Frontal cortex (tissue), 4 donors: ENCODE measurements around the gene DAO. TPM values are rescaled to one million over a fixed set of nuclear protein-coding genes. Genes with fewer than 3 reads are reported as not detected.
"Not testable (repeated sequence)": the region's sequence is repeated elsewhere in the genome, so short reads cannot be mapped to it uniquely, and the experiment has no call there.

Source experiments
- DNase-seq, 2 donors: peaks; one replicate each; pipeline ENCODE4 v3.0.0; 2012; ENCODE audit warnings: low spot score in 2 of 2
- FAIRE-seq: peaks from 2 replicates; lab custom pipeline; 2012; peaks lifted over from hg19 to GRCh38; lab: Jason Lieb, UNC
- total RNA-seq: library from RNA; depleted of rRNA; stranded (reverse); fragments of >200 nt; gene quantifications from one replicate; pipeline ENCODE4 v1.2.3, GENCODE V29; 2014
- donor health status: control.
- donor health status: control.
- donor health status: control.

The DAO gene
- total RNA-seq = not detected

DNA sequence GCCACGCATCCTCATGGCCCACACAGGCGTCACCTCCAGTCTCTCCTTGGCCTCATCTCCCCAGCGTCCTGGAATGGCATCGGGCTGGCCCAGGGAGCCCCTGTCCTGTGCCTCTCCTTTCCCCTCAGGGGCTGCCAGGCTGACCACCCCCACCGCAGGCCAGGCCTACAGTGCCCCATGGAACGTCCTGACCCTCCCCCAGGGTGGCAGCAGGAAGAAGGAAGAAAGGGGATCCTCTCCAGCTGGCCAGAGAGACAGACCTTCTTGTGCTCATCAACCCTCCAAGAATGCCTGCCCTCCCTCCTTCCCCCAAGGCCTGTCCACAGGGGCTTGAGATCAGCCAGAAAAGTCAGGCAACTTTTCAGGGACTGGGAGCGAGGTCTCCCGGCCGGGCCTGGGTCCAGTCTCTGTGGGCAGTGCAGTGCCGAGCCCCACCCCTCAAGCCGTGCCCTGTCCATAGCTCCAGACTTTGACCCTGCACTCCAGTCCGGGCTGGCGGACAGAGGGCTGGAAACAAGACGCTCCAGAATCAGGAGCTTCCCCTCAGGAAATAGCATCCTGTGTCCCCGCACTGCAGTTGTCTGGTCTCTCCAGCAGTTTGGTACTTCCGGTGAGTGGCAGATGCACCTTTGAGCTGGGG is at the start of gene DAO:
Gene DAO, plus strand, starts transcription at position 478 of the 640 bp plus-strand sequence. CDS start 4,915 bp downstream, outside the sequence.
- DNase-seq (no peak), FAIRE-seq (no peak)

DNA sequence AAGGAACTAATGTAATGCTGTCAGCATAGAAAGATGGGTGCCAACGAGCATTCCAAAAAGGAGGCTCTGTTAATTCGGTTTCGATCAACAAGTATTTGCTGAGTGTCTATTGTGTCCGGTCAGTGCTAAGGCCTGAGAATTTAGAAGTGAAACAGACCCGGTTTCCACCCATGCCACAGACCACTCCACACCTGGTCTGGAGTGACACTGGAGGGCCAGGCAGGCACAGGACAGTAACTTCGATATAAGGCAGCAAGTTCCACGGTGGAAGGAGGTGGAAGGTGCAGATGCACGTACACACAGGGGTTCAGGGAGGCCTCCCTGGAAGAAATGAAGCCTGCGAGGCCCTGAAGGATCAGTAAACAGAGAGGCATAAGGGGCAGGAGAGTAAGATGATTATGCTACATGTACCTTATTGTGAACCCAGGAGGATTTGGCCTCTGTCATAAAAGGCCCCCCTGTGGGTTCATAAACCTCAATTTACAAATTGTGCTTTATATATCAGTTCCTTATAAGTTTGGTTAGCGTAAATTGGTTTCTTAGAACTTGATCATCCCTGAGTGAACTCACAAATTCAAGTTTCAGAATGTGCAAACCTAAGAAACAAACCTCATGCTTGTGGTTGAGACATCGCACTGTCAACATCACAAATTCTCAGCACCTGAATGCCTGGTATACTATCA is 48.4 kb upstream of the DAO start:
- FAIRE-seq = no peak

DNA sequence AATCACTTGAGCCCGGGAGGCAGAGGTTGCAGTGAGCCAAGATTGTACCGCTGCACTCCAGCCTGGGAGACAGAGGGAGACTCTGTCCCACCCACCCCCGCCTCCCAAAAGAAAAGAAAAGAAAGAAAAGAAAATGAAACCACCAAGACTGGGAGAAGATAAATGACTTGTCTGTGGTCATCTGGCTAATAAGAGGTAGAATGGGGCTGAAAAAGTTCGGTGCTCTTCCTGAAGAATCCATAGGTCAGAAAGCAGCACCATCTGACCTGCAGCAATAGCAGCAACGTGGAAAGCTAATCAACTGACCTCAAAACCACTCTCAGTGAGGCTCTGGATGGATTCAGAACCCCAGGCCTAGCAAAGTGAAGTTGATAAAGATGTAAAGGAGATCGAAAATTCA is 47.7 kb upstream of the DAO start:
- DNase-seq (no peak), FAIRE-seq (no peak)

More for the DNA sequence above, 48.4 kb upstream of the DAO start:
- DNase-seq = no peak

DNA sequence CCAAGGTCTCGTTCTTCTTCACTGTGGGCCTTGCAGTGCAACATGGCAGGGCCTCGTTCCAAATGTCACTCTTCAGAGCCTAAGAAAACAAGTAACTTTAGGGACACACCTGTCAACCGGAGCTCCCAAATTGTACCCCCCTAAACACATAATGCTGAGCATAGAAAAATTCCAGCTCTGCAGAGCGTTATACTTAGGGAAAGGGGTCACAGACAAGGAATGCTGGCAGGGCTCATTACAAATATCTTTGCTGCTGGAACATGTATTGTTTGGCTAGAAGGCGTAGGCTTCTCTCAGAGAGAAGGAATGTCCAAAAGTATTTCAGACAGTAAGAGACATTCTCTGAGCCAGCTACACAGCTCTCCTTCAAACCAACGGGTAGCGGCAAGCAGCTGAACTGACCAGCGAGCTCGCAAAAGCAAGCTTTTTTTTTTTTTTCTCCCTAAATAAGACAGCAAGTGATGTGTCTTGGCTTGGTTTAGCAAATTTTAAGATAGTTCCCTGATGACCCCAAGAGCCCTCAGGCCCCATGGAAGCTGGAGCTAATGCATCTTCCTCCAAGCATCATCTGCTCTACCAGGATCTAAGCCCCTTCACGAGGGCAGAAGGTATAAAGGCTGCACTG is 47.0 kb upstream of the DAO start:
- DNase-seq (no peak), FAIRE-seq (no peak)

DNA sequence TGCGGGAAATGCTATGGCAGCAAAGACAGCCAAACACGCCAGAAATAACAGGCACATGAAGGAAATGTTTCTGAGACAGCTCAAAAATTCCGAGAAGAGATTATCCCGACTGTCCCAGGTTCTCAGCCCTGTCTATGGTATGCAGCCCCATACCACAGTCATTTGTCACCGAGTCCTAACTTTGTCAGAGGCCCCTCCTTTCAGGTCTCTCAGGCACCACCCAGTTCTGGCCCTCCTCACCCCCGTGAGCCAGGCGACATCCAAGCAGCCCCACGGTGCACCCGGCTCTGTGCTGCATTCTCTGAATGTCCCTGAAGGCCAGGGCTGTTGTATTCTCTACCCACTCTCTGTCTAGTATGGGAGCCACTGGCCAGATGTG is 46.5 kb upstream of the DAO start:
- no peak for FAIRE-seq
- DNase-seq = no peak

DNA sequence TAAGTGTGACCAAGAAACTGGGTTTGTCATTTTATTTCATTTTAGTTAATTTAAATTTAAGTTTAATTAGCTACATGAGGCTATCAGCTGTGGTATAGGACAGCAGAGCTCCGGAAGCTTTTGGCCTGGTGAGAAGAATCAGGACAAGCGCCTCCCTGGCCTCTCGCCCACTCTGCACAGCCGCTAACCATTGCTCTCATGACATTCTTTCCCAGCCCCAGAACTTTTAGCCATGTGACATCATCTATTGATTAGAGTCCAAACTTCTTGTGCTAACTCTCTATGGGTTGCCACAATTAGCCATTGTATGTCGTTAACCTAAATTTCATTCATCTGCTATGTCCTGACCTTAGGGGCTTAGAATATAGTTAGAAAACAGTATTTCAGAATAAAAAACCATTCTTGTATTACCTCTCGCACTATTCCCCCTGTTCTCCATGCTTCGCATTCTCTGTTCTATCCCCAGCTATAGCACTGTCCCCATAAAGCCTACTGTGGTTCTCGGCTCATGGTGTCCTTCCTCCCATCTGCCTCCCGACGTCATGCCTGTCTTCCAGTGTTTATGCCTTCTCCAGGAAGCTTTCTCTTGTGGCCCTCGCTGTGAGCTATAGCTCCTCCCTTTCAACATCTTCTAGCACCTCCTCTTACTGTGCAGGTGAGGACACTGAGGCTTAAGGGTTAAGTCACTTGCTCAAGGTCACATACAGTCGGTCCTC is 46.0 kb upstream of the DAO start:
- FAIRE-seq (no peak), DNase-seq (no peak)

DNA sequence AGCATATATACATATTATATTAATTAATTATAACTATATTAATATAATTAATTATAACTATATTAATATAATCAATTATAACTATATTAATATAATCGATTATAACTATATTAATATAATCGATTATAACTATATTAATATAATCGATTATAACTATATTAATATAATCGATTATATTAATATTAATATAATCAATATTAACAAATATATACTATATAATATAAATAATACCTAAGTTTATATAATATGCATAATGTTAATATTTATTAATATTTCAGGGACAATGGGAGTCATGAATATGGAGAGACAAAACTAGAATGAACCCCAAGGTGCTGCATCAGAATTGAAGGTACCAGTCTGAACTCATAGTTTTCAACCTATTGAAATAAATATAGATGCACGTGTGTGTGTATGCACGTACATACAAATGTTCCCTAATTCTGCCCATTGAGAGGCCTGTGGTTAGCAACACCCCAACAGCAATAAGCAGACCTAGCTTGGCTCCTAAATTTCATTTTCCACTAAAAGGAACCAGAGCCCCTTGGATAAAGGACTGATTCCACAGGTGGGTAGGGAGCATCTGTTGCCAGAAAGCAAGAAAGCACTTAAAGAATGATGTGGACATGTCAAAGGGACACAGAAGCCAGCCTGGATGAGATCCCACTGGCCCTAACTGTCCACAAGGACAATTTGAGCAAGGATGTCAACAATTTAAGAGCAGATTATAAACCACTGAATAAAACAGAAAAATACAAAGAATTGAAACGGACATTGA is 43.8 kb upstream of the DAO start:
- FAIRE-seq (peak; percentile 100), DNase-seq (no peak)

DNA sequence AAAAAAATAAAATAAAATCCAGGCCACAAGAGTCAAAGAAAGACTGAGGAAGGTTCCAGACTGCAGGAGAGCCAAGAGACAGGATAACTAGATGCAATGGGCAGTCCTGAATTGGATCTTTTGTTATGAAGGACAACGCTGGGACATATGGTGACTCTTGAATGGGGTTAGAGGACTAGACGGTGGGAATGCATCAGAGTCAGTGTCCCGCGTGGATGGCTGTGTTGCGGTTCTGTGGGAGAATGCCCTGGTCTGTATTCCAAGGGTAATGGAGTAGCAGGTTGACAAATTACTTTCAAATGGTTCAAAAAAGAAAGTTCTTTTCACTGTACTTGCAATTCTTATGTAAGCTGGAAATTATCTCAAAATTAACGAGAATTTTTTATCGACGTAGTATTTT is 42.7 kb upstream of the DAO start:
- DNase-seq (no peak), FAIRE-seq (no peak)

DNA sequence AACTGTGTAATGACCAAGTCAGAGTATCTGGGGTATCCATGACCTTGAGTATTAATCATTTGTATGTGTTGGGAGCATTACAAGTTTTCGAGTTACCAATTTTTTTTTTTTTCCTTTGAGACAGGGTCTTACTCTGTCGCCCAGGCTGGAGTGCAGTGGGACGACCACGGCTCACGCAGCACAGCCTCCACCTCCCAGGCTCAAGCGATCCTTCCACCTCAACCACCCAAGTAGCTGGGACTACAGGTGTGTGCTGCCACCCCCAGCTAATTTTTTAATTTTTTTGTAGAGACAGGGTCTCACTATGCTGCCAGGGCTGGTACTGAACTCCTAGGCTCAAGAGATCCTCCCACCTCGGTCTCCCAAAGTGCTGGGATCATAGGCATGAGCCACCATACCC is 42.2 kb upstream of the DAO start:
- no peak for FAIRE-seq
- DNase-seq = no peak

DNA sequence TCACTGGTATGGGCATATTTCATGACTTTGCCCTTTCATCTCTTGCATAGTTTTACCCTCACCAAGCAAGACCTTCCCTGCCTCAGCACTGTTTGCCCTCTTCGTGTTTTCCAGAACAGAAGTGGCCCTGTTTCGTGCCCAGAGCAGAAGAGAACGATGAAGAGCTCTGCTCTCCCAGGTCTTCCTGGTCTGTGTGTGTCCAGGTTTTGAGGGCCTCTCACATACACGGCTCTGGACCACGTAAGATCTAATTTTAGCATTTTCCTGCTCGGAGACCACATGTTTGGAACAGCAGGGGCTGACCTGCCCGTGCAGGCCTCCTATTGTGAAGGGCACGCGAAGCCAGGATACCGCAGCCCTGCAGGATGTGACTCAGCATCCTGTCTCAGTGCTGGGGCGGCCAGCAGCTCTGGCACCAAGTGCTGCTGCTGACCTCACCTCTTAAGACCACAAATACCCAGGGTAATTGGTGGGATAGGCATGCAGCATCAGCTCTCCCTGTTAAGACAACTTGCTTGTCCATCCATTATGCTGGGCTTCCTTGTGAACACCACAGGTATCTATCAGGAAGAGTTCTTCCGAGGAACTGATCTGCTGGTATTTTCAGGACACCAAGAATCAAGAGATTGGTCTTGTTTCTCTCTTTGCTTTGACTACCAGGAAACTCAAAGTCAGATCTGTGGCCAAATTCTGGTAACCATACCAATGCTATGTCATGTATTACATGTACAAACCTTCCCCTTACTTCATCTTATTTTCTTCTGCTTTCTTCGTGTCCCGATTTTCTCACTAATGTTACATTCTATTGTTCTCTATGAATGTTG is 41.5 kb upstream of the DAO start:
- no peak for FAIRE-seq

DNA sequence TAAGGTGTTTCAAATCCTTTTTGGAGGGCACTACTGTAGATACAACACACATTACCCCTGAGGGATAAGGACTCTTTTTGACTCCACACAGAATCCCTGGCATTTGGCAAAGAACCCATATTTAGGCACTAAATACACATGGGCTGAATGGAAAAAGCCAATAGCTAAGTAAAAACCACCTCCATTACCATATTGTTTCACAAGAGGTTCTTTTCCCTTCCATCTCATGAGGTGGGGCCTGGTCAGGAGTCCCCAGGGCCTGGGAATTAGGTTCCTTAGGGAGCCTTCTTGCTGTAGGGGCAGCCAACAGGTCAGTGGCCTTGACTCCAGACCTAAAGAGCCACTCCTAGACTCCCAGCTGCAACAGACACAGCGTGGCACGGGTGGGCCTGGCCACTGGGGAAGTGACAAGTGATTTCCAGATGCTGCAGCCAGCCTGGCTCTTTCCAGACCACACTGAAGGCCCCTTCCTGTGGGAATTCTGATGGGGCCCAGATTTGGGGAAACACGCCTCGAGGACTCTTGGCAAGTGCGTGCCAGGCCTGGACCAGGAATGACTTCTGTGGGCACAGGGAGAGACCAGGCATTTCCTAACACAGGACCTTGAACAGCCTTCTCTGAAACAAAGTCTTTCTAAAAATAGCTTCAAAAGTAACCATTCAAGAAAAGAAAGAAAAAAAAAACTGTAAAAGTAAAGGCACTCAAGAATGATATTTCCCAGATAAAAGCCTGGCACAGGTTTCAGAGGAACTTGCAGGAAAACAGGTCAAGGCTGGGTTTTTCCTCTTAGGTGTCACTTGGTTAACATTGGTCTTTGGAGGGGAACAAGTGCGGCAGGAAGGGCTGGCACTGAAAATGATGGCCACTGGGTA is 40.6 kb upstream of the DAO start:
- FAIRE-seq (no peak), DNase-seq (no peak)

More for the DNA sequence above, 41.5 kb upstream of the DAO start:
- no peak for DNase-seq

DNA sequence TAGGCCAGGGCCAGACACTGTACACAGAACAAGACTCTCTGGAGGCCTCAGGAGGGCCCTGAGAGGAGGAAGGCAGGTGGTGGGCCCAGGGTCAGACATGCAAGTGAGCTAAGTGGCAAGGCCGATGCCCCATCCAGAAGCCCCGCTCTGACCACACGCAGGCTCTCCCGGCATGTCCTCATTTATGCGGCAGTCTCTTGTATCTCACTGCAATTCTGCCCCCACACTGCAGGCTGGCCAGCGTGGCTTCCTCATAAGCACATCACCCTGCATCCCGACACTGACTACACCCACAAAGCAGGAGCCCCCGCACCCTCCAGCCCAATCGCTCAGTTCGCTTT is 40.0 kb upstream of the DAO start:
- no peak for DNase-seq
- no peak for FAIRE-seq

DNA sequence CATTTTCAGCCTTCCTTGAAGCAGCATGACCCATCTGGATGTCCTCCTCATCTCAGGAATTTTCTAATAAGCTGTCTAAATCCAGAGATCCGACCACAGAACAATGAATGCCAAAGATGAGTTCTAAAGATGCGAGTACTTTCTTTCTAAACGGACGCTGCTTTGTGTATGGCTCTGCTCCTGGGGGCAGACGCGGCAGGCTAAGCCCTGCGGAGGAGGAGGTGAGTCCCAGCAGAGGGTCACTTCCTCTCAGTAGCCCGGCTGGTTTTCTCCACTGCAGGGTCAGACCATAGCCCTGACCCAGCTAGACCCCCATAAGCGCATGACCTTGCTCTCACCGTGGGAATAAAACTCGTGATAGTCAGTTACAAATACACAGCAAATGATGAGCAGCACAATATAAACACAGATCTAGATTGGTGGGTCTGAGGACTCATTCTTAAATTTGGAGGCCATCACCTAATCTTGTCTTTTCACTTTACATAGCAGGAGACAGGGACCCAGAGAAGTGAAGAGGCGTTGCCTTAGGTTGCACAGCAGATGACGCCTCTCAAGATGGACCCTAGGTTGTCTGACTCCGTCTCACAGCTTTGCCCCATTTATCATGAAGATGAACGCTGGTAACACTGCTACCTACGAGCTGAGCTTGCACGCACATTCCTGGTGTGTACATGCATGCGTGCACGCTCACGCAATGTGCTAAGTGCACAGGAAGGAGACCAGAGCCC is 39.1 kb upstream of the DAO start:
- FAIRE-seq (no peak), DNase-seq (no peak)

DNA sequence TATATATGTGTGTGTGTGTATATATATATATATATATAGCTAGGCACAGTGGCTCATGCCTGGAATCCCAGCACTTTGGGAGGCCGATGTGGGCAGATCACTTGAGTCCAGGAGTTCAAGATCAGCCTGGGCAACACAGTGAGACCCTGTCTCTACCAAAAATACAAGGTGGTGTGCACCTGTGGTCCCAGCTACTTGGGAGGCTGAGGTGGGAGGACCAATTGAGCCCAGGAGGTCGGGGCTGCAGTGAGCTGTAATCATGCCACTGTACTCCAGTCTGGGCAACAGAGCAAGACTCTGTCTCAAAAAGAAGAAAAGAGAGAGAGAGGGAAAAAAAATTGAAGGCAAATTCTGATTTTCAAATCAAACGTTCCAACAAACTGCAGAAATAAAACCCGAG is 38.1 kb upstream of the DAO start:
- FAIRE-seq, DNase-seq: not testable (repeated sequence)

DNA sequence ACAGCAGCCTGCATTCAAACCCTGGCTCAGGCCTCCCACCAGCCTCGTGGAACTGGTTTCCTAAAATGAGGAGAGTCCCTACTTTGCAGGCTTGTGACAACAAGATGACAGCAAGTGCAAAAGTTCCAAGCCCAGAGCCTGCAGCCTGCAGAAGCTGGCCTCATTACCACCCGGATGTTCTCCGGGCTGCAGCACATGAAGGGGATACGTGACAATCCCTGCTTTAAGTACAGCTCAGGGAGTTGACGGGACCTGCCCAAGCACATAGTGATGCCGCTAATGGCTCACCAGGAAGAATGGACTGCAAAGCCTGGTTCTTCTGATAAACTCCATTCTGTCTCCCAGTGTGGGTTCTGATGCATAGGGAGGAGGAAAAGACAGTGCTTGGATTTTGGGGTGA is 37.5 kb upstream of the DAO start:
- DNase-seq = no peak
- FAIRE-seq = no peak

DNA sequence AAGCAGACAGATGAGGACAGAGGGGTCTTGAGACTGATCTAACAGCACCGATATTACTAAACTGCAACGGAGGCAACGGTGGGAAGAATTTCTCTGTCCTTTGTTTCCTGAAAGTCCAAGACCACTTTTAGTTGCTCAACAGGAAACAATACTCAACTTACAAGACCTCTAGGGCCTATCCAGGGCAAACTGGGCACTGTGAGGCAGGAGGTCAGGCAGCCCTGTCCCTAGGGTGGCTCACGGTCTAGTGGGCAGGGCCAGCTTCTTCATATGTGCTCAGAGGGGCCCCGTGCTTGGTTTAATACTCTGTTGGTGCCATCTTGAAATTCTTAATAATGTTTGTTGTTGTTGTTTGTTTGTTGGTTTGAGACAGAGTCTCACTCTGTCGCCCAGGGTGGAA is 36.7 kb upstream of the DAO start:
- no peak for FAIRE-seq
- DNase-seq = no peak

DNA sequence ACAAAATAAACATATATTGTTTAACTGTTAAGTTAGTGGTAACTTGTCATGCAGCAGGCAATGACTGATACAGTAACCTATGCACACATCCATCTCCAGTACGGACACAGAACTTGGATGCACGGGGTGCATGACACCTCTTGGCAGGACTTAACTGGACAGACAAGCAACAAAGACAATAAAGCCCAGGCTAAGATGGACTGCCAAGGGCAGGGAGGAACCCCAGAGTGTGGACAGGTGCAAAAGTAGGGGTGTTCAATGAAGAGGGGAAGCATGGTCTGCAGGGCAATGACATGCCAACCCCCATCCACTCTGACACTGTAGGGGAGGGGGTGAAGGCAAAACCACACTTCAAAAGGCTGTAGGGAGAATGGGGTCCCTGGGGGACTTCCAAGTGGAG is 34.2 kb upstream of the DAO start:
- DNase-seq = no peak
- no peak for FAIRE-seq

DNA sequence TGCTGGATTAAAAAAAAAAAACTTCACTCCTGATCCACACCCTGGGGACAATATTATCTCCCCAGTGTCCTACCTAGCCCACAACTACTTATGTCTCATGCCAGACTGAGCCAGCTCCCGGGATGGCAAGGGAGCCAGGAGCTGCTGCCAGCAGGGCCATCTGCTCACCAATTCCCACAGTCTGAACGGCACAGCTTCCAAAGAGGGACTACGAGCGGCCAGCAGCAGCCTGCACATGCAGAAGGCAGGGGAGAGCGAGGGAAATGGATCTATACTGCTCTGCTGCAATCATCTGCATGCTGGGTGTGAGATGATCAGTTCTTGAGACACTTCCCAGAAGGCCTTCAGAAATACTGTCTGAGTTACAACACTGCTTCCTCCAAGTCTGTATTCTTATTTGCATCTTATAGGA is 33.6 kb upstream of the DAO start:
- no peak for FAIRE-seq

More for the DNA sequence above, 33.6 kb upstream of the DAO start:
- DNase-seq = peak; percentile 36 to 58
